Skeletal muscle satellite cell (primary cell): Measurements from ENCODE around the gene CRX.
"Not testable (repeated sequence)": the region's sequence is repeated elsewhere in the genome, so short reads cannot be mapped to it uniquely, and the experiment has no call there.

Source experiments
- H3K27me3 ChIP-seq: 2 replicates; pipeline ENCODE4 v1.7.0; 2013; ENCODE audit warnings: low read length; ENCODE audit not compliant: control insufficient read depth, insufficient read depth
- H3K36me3 ChIP-seq: 2 replicates; pipeline ENCODE4 v1.7.0; 2013; ENCODE audit warnings: mild to moderate bottlenecking, control low read depth, low read length; ENCODE audit not compliant: insufficient read depth
- H3K4me1 ChIP-seq: 2 replicates; pipeline ENCODE4 v1.7.0; 2013; ENCODE audit warnings: low read length; ENCODE audit not compliant: control insufficient read depth, insufficient read depth
- H3K4me2 ChIP-seq: 2 replicates; pipeline ENCODE4 v1.7.0; 2013; ENCODE audit warnings: mild to moderate bottlenecking, low read length
- H3K4me3 ChIP-seq: 2 replicates; pipeline ENCODE4 v1.7.0; 2013; ENCODE audit warnings: low read length
- H3K9ac ChIP-seq: 2 replicates; pipeline ENCODE4 v1.7.0; 2013; ENCODE audit warnings: mild to moderate bottlenecking, low read depth, low read length, moderate library complexity
- H3K9me3 ChIP-seq: replicated peaks from 2 replicates; pipeline ENCODE4 v1.7.0; 2013; ENCODE audit warnings: mild to moderate bottlenecking, control low read depth, low read length

Gene CRX

DNA sequence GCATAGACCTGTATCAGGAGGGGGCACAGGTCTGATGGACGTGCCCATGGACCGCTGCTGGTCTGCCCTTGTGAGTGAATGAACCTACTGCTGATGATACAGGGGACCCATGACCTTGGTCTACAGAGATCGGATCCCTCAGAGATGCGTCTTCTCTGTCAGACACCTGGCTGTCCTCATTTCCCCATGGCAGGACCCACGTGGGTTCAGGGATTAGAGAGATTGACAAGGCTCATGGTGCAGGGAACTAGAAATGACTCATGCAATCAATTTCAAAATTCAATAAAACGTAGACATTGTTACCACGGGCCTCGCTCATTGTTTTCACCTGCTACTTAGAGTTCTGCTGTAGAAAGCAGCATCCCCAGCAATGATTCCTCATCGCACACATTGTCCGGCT, 16.4 kb upstream of the CRX start:
- Histone ChIP-seq H3K36me3 (no peaks in the 10 kb centered on the region), H3K4me1 (no peaks in the 10 kb centered on the region), H3K9me3 (no peaks in the 10 kb centered on the region), H3K27me3 (peaks cover 3% of the 10 kb centered on the region), H3K4me2 (no peak overlapping the region), H3K4me3 (no peak overlapping the region), H3K9ac (no peak overlapping the region)

GRCh38 chr19:47806435-47806834, 15.3 kb upstream of the CRX start:
- Histone ChIP-seq H3K9ac (no peak overlapping the region), H3K9me3 (no peaks in the 10 kb centered on the region), H3K27me3 (peaks cover 3% of the 10 kb centered on the region), H3K36me3 (no peaks in the 10 kb centered on the region), H3K4me1 (no peaks in the 10 kb centered on the region), H3K4me3 (no peak overlapping the region), H3K4me2 (no peak overlapping the region)

DNA sequence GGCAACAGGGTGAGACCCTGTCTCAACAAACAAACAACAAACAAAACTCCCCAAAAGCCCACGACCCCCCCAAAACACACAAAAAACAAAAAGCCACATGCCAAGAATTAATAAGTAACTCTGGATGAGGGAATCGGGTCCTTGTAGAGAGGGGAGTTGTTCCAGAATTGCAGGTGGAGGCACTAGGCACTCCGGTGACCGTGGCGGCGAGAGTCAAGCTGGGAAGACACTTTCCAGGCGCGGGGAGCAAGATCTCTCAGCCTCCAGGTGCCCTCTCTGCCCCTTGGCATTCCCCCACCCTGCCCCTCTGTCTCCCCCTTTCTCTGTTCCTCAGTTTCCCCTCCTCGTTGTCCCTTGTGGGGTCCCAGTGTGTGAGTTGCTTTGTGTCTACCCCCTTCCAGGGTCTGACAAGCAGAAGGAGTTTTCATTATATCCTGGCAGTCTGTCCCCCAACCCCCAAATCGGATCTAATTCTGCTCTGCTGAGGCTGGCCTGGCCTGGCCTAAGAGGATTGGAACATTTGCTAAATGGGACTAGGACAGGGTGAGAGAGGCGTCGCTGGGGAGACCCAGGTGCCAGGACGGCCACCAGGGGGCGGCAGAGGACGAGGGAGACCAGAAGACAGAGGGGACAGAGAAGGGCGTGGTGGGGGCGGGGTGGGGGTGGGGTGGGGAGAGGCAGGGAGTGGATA, 8.3 kb upstream of the CRX start:
- Histone ChIP-seq H3K27me3 (peaks cover 12% of the 10 kb centered on the region), H3K4me2 (no peak overlapping the region), H3K9ac (no peak overlapping the region), H3K9me3 (no peaks in the 10 kb centered on the region), H3K36me3 (no peaks in the 10 kb centered on the region), H3K4me1 (no peaks in the 10 kb centered on the region), H3K4me3 (no peak overlapping the region)

GRCh38 chr19:47813995-47814328, 7.8 kb upstream of the CRX start:
- H3K4me1 ChIP-seq = no peaks in the 10 kb centered on the region
- no peak overlapping the region for H3K4me2 ChIP-seq
- no peak overlapping the region for H3K4me3 ChIP-seq
- peaks cover 13% of the 10 kb centered on the region for H3K27me3 ChIP-seq
- H3K36me3 ChIP-seq = no peaks in the 10 kb centered on the region
- H3K9me3 ChIP-seq = no peaks in the 10 kb centered on the region
- no peak overlapping the region for H3K9ac ChIP-seq

DNA sequence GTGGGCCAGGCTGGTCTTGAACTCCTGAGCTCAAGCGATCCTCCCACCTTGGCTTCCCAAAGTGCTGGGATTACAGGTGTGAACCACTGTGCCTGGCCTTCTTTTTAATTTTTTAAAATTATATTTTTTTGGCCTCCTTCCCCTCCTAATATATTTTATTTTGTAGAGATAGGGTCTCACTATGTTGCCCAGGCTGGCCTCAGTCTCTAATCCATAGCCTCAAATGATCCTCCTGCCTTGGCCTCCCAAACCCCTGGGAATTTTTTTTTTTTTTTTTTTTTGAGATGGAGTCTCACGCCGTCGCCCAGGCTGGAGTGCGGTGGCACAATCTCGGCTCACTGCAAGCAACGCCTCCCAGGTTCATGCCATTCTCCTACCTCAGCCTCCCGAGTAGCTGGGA, 5.5 kb upstream of the CRX start:
- H3K27me3 ChIP-seq = peaks cover 34% of the 10 kb centered on the region
- H3K4me2 ChIP-seq, H3K9ac ChIP-seq, H3K36me3 ChIP-seq, H3K4me3 ChIP-seq, H3K4me1 ChIP-seq, H3K9me3 ChIP-seq: not testable (repeated sequence)

DNA sequence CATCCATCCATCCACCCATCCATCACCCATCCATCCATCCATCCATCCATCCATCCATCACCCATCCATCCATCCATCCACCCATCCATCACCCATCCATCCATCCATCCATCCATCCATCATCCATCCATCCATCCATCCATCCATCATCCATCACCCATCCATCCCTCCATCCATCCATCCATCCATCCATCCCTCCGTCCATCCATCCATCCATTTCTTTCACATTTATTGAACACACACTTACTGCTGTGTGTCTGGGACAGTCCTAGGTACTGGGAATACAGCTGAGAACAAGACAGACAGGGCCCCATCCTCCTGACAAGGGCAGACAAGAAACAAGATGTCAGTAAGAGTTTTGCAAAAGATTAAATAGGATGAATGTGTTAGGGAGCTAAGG, 3.5 kb upstream of the CRX start:
- H3K4me2 ChIP-seq, H3K4me3 ChIP-seq, H3K36me3 ChIP-seq, H3K9ac ChIP-seq, H3K4me1 ChIP-seq, H3K9me3 ChIP-seq: not testable (repeated sequence)
- H3K27me3 ChIP-seq = peaks cover 53% of the 10 kb centered on the region

DNA sequence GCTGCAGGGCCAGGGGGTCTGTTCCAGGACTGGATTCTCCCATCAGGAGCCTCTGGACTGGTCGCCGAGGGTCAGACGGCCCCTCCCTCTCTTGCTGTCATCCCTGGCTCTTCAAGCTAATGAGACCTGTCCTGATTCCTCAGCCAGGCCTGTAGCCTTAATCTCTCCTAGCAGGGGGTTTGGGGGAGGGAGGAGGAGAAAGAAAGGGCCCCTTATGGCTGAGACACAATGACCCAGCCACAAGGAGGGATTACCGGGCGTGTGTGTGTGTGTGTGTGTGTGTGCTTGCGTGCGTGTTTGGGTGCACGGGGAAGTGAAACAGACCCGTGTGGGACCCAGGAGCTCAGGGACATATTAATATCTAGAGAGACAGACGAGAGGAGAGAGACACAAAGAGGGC, 1.9 kb upstream of the CRX start:
- Histone ChIP-seq H3K27me3 (peaks cover 55% of the 10 kb centered on the region), H3K4me2 (no peak overlapping the region), H3K4me3 (no peak overlapping the region)

DNA sequence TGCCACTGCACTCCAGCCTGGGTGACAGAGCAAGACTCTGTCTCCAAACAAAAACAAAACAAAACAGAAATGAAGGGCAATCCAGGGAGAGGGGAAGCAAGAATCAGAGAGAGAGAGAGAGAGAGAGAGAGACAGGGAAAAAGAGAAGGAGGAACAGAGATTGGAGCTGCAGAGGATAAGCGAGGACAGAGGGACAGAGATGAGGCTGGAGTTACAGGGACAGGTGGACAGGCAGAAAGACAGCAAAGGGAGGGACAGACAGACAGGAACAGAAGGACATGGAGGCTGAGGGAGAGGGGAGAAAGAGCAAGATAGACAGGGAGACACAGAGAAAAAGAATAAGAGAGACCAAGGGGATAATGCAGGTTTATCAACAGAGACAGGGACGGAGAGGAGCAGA, 1.3 kb upstream of the CRX start:
- peaks cover 55% of the 10 kb centered on the region for H3K27me3 ChIP-seq
- H3K4me1 ChIP-seq = no peaks in the 10 kb centered on the region
- no peaks in the 10 kb centered on the region for H3K36me3 ChIP-seq
- no peak overlapping the region for H3K4me2 ChIP-seq
- H3K9me3 ChIP-seq = no peaks in the 10 kb centered on the region
- no peak overlapping the region for H3K4me3 ChIP-seq
- no peak overlapping the region for H3K9ac ChIP-seq

More for the DNA sequence above, 1.9 kb upstream of the CRX start:
- H3K4me1 ChIP-seq = no peaks in the 10 kb centered on the region
- no peak overlapping the region for H3K9ac ChIP-seq
- no peaks in the 10 kb centered on the region for H3K36me3 ChIP-seq
- H3K9me3 ChIP-seq = no peaks in the 10 kb centered on the region

- H3K27me3 ChIP-seq = peaks cover 52% of the 10 kb centered on the region
- H3K9me3 ChIP-seq = no peaks in the 10 kb centered on the region
- H3K36me3 ChIP-seq = no peaks in the 10 kb centered on the region
- no peak overlapping the region for H3K4me3 ChIP-seq
- H3K9ac ChIP-seq = no peak overlapping the region
- H3K4me1 ChIP-seq = no peaks in the 10 kb centered on the region
- H3K4me2 ChIP-seq = no peak overlapping the region
Observed at GRCh38 chr19:47824396-47824795, 2.7 kb downstream of the CRX start.

DNA sequence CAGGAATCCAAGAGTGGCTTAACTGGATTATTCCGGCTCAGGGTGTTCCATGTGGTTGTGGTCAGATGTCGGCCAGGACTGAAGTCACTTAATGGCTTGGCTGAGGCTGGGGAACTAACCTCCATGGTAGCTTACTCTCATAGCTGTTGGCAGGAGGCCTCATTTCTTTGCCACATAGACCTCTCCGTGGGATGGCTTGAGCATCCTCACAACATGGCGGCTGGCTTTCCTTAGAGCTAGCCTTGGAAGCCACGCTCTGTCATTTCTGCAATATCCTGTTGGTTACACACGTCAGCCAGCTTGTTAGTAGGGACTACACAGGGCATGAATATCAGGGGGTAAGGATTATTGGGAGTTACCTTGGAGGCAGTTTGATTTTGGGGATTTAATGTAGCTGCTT, 5.1 kb downstream of the CRX start:
- Histone ChIP-seq H3K9ac (no peak overlapping the region), H3K4me3 (no peak overlapping the region), H3K9me3 (no peaks in the 10 kb centered on the region), H3K4me2 (no peak overlapping the region), H3K27me3 (peaks cover 30% of the 10 kb centered on the region), H3K4me1 (no peaks in the 10 kb centered on the region), H3K36me3 (no peaks in the 10 kb centered on the region)

- Histone ChIP-seq H3K9ac (no peak overlapping the region), H3K4me1 (no peaks in the 10 kb centered on the region), H3K27me3 (peaks cover 8% of the 10 kb centered on the region)
Observed at GRCh38 chr19:47832723-47833122, 11.0 kb downstream of the CRX start.

DNA sequence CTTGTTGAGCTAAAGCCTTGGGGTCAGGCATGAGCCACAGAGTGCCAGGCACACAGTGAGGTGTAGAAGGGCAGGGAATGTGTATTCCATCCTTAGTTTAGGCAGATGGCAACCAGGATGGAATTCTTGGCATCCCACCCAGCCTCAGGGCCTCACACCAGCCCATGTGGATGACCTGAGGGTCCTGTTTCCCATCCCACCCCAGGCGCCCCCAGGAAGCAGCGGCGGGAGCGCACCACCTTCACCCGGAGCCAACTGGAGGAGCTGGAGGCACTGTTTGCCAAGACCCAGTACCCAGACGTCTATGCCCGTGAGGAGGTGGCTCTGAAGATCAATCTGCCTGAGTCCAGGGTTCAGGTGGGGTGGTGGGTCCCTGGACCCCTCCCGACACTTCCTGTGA, 14.3 kb downstream of the CRX start:
- H3K4me2 ChIP-seq = no peak overlapping the region
- no peak overlapping the region for H3K9ac ChIP-seq
- no peaks in the 10 kb centered on the region for H3K36me3 ChIP-seq
- no peak overlapping the region for H3K4me3 ChIP-seq
- no peaks in the 10 kb centered on the region for H3K4me1 ChIP-seq
- H3K27me3 ChIP-seq = peaks cover 8% of the 10 kb centered on the region
- no peaks in the 10 kb centered on the region for H3K9me3 ChIP-seq

More at GRCh38 chr19:47832723-47833122, 11.0 kb downstream of the CRX start:
- Histone ChIP-seq H3K36me3 (no peaks in the 10 kb centered on the region), H3K4me3 (no peak overlapping the region), H3K9me3 (no peaks in the 10 kb centered on the region), H3K4me2 (no peak overlapping the region)
